Measurements from ENCODE around the gene SEC14L5.

SEC14L5 gene

GRCh38 chr16:5046914-5047313 is 88.8 kb downstream of the SEC14L5 start:
- Histone ChIP-seq H3K27me3 (peaks cover 16% of the 10 kb centered on the region), H3K4me3 (ENCODE audit: low read depth in 1 of 2, low read length in 1 of 2) (no peak overlapping the region), H3K9me3 (no peaks in the 10 kb centered on the region), H3K4me1 (ENCODE audit: control insufficient read depth in 1 of 2, insufficient read depth in 1 of 2, low read depth in 1 of 2, low read length in 1 of 2) (no peaks in the 10 kb centered on the region), H3K27ac (no peak overlapping the region), H3K36me3 (no peaks in the 10 kb centered on the region)
- no peak for TF ChIP-seq CTCF (IDR thresholded peaks at IDR 0.05)

DNA sequence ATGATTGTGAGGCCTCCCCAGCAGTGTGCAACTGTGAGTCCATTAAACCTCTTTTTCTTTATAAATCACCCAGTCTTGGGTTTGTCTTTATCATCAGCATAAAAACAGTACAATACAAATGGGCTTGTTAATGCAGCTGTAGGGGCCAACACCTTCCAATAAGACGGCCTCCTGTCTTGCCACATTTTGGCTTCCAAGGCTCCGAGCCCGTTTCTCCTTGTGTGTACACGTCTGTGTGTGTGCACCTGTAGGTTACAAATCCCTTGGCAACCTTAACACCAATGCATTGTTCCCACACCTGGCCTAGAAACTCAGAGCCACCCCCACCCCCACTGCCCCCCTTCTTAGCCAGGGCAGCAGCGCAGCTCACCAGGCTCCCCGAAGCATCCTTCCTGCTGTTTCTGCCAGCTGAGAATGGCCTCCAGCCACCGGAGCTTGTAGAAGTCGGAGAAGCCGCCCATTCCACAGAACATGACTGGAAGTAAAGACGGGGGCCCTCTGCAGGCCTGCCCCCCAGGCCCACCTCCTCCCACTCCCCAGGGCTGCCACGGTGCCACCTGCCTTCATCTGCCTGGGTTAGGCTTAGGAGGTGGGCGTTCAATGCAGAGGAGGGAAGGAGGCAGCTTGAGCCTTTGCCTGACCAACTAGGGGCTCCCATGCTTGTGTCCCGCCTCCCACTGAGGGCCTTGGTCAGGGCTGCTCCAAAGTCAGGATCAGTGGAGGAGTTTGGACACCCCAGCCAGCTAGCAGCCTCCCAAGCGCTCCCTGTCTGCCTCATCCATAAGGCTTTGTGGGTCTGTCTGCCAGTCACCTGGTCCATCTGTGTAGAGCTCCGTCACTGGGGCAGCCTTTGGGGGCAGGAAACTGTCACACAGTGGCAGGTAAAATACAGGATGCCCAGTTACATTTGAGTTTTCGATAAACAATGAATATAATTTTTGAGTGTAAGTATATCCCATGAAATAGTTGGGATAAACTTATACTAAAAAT is 97.0 kb downstream of the SEC14L5 start:
- no peak for TF ChIP-seq CTCF (IDR thresholded peaks at IDR 0.05)

DNA sequence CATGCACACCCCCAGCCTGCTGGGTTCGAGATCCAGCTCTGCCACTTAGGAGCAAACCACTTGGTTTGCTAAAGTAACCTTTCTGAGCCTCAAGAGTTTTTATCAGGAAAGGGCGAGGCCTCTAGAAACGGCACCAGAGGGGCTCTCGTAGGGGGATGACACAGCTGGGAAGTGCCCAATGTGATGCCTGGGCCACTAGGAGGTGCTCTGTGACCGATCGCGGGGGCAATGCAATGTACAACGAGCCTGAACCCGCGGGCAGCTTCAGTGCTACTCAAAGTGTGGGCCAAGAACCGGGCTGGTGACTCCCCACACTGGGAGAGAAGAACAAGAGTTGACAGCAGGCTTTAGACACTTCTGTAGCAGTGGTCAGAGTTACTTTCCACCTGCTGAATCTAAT is 98.2 kb downstream of the SEC14L5 start:
- no peak overlapping the region for H3K4me3 ChIP-seq (ENCODE audit: low read depth in 1 of 2, low read length in 1 of 2)
- no peak for TF ChIP-seq CTCF (IDR thresholded peaks at IDR 0.05)

More for the DNA sequence above, 97.0 kb downstream of the SEC14L5 start:
- no peaks in the 10 kb centered on the region for H3K9me3 ChIP-seq
- no peak overlapping the region for H3K4me3 ChIP-seq (ENCODE audit: low read depth in 1 of 2, low read length in 1 of 2)
- no peaks in the 10 kb centered on the region for H3K4me1 ChIP-seq (ENCODE audit: control insufficient read depth in 1 of 2, insufficient read depth in 1 of 2, low read depth in 1 of 2, low read length in 1 of 2)
- H3K27ac ChIP-seq = no peak overlapping the region
- H3K27me3 ChIP-seq = peaks cover 21% of the 10 kb centered on the region
- H3K36me3 ChIP-seq = no peaks in the 10 kb centered on the region

DNA sequence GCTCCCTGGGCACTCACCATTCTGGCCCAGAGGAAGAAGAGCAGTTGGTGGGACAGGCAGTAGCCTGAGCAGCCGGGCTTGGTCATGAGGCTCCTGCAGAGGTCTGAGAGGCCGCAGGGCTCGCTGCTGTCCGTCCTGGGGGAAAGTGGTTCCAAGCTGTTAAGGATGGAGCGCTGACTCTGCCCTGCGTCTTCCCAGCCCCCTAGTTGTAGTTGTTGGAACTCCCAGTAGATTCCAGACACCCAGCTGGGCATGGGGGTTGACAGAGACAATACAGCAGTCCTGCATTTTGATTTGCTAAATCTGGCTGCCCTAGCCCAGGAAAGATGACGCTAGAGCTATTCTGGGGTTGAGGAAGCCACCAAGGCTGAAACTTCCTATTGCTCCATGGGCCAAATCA is 100.3 kb downstream of the SEC14L5 start:
- TF ChIP-seq CTCF (IDR thresholded peaks at IDR 0.05) = no peak
- H3K4me1 ChIP-seq (ENCODE audit: control insufficient read depth in 1 of 2, insufficient read depth in 1 of 2, low read depth in 1 of 2, low read length in 1 of 2) = no peaks in the 10 kb centered on the region
- no peaks in the 10 kb centered on the region for H3K36me3 ChIP-seq
- H3K9me3 ChIP-seq = no peaks in the 10 kb centered on the region
- no peak overlapping the region for H3K27ac ChIP-seq
- H3K4me3 ChIP-seq (ENCODE audit: low read depth in 1 of 2, low read length in 1 of 2) = no peak overlapping the region
- peaks cover 39% of the 10 kb centered on the region for H3K27me3 ChIP-seq

More for the DNA sequence above, 98.2 kb downstream of the SEC14L5 start:
- no peaks in the 10 kb centered on the region for H3K4me1 ChIP-seq (ENCODE audit: control insufficient read depth in 1 of 2, insufficient read depth in 1 of 2, low read depth in 1 of 2, low read length in 1 of 2)
- no peak overlapping the region for H3K27ac ChIP-seq
- H3K9me3 ChIP-seq = no peaks in the 10 kb centered on the region
- no peaks in the 10 kb centered on the region for H3K36me3 ChIP-seq
- peaks cover 21% of the 10 kb centered on the region for H3K27me3 ChIP-seq

- Histone ChIP-seq H3K27me3 (peaks cover 41% of the 10 kb centered on the region), H3K36me3 (no peaks in the 10 kb centered on the region), H3K9me3 (no peaks in the 10 kb centered on the region), H3K4me3 (ENCODE audit: low read depth in 1 of 2, low read length in 1 of 2) (no peak overlapping the region), H3K27ac (no peak overlapping the region), H3K4me1 (ENCODE audit: control insufficient read depth in 1 of 2, insufficient read depth in 1 of 2, low read depth in 1 of 2, low read length in 1 of 2) (no peaks in the 10 kb centered on the region)
- TF ChIP-seq CTCF (IDR thresholded peaks at IDR 0.05) = no peak
Measured at GRCh38 chr16:5059386-5060072, 101.4 kb downstream of the SEC14L5 start.

Data from neutrophil (primary cell).